Fibroblast of skin of scalp (primary cell): ENCODE results near the gene CDC45.
"Not testable (repeated sequence)": the region's sequence is repeated elsewhere in the genome, so short reads cannot be mapped to it uniquely, and the experiment has no call there.

Experiments used
- DNase-seq: peaks from one replicate; pipeline ENCODE4 v3.0.0-alpha.2; 2013

CDC45 gene

DNA sequence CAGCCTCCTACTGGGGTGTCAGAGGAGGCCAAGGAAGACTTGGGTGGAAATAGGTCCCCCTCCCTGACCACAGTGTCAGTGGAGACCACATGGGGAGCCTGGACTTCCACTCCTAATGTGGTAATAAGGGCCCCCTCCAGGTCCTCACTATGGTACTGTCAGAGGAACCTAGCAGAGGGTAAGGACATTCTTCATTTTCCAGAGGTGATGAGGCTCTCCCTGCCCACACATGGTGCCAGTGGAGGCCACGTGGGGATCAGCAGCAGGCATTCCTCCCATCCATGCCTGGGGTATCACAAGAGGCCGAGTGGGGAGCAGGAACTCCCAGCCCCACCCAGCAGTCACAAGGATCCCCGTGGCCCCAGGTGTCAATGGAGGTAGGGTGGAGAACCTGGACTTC lies 51.0 kb downstream of the CDC45 start:
- DNase-seq = no peak

DNA sequence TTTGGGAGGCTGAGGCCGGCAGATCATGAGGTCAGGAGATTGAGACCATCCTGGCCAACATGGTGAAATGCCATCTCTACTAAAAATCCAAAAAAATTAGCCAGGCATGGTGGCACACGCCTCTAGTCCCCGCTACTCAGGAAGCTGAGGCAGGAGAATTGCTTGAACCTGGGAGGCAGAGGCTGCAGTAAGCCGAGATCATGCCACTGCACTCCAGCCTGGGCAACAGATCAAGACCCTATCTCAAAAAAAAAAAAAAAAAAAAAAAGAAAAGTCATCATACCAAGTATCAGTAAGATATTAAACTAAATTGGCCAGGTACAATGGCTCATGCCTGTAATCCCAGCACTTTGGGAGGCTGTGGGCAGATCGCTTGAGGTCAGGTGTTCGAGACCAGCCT lies 51.6 kb downstream of the CDC45 start:
- not testable (repeated sequence) for DNase-seq

DNA sequence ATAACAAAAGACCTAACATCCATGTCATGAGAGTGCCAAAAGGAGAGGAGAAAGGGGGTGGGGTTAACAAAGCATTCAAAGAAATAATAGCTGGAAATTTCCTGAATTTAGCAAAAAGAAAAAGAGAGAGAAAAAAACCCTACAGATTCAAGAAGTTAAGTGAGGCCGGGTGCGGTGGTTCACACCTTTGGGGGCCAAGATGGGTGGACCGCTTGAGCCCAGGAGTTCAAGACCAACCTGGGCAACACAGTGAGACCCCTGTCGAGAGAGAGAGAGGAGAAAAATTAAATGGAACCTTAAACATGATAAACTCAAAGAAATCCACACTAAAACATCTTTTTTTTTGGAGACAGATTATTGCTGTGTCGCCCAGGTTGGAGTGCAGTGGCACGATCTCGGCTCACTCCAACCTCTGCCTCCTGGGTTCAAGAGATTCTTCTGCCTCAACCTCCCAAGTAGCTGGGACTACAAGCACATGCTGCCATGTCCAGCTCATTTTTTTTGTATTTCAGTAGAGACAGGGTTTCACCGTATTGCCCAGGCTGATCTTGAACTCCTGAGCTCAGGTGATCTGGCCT lies 53.4 kb downstream of the CDC45 start:
- DNase-seq = no peak

DNA sequence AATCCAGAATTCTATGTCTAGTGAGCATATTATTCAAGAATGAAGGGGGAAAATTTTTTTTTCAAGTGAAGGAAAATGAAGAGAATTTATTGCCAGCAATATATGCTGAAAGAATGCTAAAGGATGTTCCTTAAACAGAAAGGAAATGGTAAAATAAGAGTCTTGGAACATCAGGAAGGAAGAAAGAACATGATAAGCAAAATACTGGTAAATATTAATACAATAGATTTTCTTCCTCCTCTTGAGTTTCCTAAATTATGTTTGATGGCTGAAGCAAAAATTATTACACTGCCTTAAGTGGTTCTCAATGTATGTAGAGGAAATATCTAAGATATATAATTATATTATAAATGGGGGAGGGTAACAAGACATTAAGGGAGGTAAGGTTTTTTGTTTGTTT lies 54.1 kb downstream of the CDC45 start:
- DNase-seq = no peak

DNA sequence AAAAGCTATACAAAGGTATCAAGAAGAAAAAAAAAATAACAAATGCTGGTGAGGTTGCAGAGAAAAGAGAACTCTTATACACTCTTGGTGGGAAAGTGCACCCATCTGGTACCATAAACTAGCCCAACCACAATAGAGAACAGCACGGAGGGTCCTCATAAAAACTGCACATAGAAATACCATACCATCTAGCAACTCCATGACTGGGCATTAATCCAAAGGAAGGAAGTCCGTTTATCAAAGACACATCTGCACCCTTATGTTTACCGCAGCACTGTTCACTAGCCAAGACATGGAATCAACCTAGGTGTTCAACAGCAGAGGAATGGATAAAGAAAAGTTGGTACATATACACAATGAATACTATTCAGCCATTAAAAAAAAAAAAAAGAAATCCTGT lies 55.3 kb downstream of the CDC45 start:
- DNase-seq = no peak

DNA sequence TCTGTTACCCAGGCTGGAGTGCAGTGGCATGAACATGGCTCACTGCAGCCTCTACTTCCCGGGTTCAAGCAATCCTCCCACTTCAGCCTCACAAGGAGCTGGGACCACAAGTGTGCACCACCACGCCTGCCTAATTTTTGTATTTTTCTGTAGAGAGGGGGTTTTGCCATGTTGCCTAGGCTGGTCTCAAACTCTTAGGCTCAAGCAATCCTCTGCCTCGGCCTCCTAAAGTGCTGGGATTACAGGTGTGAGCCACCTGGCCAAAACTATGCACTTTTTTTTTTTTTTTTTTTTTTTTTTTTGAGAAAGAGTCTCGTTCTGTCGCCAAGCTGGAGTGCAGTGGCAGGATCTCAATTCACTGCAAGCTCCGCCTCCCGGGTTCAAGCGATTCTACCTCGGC lies 56.8 kb downstream of the CDC45 start:
- DNase-seq = no peak

DNA sequence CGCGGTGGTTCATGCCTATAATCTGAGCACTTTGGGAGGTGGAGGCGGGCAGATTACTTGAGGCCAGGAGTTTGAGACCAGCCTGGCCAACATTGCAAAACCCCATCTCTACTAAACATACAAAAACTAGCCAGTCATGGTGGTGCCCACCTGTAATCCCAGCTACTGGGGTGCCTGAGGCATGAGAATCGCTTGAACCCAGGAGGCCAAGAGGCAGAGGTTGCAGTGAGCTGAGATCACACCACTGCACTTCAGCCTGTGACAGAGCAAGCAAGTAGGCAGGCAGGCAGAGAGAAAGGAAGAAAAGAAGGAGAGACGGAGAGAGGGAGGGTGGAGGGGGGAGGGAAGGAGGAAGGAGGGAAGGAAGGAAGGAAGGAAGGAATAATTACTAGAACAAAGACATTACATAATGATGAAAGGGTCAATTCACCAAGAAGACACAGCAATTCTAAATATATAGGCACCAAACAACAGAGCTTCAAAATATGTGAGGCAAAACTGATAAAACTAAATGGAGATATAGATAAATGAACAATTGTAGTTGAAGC lies 58.3 kb downstream of the CDC45 start:
- no peak for DNase-seq

DNA sequence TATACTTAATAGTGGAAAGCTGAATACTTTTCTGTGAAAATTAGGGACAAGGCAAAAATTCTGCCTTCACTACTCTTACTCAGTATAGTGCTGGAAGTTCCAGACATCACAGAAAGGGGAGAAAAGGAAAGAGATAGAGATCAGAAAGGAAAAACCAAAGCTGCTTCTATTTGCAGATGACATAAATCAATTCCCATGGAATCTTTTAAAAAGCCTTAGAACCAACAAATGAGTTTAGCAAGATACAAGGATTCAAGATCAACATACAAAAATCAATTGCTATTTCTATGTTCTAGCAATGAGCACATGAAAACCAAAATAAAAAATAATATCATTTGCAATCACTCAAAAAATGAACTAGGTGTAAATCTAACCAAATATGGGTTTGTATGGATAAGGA lies 60.7 kb downstream of the CDC45 start:
- no peak for DNase-seq

DNA sequence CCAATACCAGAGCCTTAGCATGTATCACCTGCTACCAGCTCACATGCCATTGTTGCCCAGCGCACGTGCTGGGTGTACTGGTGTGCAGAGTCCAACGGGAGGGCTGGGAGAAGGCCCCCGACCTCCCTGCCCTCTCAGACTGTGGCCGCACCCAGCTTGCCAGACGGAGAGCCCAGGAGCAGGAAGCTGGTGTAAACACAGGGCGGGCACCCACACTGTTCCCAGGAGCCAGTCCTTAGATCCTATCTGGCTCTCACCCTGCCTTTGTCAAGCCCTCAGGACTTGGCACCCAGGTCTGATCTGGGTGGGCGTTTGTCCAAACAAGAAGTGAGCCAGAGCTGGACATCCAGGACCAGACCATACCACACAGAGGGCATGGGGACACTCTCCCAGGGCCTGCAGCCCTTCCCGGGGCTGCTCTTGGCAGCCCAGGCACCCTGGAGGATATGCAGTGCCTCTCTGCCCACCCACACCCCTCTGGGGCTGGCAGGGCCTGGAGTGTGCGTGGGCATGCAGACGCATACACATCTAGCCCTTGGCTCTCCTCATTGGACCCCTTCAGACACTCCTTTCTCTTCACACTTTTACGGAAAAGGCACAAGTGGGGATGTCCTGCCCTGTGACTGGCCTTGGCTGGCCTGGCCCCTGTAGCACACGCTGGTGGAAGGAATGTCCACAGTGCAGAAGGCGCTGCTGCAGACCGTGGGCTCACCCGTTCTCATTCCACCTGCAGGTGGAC lies 64.4 kb downstream of the CDC45 start:
- no peak for DNase-seq

DNA sequence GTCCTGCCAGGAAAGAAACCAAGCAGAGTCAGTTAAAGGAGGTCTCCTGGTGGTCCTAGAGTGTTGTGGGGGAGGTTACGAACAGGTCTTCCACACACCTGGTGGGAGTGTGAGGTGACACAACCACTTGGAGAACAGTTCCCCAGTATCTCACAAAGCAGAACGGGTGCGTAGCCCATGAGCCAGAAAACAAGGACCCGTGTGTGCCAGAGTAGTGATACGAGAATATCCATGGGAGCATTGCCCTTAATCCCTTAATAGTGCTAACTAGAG lies 66.2 kb downstream of the CDC45 start:
- no peak for DNase-seq

DNA sequence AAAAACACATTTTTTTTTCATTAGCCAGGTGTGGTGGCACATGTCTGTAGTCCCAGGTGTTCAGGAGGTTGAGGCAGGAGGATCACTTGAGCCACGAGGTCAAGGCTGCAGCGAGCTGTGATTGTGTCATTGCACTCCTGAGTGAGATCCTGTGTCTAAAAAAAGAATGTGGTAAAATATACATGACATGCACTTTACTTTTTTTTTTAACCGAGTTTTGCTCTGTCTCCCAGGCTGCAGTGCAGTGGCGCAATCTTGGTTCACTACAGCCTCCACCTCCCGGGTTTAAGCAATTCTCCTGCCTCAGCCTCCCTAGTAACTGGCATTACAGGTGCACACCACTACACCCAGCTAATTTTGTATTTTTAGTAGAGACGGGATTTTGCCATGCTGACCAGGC lies 67.0 kb downstream of the CDC45 start:
- DNase-seq = no peak

DNA sequence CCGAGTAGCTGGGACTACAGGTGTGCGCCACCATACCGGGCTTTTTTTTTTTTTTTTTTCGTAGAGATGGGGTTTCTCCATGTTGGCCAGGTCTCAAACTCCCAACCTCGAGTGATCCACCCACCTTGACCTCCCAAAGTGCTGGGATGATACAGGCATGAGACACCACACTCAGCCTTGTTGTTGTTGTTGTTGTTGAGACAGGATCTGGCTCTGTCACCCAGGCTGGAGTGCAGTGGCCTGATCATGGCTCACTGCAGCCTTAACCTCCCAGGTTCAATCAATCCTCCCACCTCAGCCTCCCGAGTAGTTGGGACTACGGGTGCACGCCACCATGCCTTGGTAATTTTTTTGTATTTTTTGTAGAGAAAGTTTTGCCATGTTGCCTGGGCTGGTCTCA lies 67.9 kb downstream of the CDC45 start:
- DNase-seq = no peak

DNA sequence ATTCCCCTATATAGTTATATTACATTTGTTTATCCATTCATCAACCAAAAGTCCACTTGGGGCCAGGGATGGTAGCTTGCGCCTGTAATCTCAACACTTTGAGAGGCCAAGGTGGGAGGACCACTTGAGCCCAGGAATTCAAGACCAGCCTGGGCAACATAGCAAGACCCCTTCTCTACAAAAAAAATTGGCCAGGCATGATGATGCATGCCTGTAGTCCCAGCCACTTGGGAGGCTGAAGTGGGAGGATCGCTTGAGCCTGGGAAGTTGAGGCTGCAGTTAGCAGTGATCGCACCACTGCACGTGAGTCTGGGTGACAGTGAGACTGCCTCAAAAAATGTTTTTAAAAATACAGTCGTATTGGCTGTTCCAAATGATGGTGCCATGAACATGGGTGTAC lies 68.7 kb downstream of the CDC45 start:
- not testable (repeated sequence) for DNase-seq

DNA sequence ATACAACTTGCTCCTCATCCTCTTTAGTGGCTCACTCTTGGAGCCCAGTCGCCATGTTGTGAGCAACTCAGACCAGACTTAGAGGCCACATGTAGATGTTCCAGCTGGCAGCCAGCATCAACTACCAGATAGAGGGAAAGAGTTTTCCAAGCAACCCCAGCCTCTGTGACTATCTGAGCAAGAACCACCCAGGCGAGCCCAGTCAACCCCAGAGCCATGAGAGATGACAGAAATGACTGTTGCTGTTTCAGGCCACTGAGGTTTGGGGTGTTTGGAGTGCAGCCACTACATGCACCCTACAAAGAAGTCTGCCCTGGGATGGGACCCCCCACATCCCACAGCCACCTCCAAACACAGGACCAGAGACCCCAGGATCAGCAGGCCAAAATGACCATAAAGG lies 69.2 kb downstream of the CDC45 start:
- DNase-seq = no peak

DNA sequence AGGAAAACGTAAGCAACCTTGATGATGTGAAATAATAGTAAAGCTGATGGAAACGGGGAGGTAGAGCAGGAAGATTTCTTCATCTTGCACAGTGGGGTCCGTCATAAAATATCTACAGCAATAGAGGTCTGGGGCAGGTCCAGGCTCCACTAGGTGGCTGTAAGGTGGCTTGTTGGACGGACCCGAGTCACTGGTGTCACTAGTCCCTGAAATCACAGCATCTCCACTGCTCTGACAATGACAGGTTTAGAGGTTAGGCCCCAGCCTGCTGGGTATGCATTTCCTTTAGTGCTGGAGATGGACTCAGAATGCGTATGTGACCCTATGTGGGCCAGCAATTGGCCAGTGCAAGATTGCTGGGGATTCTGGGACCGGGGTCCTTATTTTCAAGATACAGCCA lies 69.7 kb downstream of the CDC45 start:
- no peak for DNase-seq

DNA sequence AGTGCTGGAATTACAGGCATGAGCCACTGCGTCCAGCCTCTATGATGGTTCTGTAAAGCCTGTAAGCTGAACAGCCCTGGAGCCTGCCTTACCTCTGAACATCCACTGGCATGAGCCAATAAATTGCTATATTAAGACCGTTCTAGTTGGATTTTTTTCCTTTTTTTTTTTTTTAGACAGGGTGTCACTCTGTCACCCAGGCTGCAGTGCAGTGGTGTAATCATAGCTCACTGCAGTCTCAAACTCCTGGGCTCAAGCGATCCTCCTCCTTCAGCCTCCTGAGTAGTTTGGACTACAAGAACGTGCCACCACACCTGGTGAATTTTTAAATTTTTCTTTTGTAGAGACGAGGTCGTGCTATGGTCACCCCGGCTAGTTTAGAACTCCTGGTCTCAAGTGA lies 70.7 kb downstream of the CDC45 start:
- no peak for DNase-seq

DNA sequence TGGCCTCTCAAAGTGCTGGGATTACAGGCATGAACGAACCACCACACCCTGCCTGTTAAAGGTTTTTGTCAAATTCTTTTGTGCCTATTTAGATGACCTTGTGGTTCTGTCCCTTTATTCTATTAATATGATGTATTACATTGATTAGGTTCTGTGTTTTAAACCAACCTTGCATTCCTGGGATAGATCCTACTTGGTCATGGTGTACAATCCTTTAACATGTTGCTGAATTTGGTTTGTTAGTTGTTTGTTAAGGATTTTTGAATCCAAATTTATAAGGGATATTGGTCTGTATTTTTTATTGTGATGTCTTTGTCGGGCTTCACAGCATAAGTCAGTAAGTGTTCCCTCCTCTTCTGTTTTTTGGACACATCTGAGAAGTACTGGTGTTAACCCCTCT lies 73.5 kb downstream of the CDC45 start:
- DNase-seq = no peak

DNA sequence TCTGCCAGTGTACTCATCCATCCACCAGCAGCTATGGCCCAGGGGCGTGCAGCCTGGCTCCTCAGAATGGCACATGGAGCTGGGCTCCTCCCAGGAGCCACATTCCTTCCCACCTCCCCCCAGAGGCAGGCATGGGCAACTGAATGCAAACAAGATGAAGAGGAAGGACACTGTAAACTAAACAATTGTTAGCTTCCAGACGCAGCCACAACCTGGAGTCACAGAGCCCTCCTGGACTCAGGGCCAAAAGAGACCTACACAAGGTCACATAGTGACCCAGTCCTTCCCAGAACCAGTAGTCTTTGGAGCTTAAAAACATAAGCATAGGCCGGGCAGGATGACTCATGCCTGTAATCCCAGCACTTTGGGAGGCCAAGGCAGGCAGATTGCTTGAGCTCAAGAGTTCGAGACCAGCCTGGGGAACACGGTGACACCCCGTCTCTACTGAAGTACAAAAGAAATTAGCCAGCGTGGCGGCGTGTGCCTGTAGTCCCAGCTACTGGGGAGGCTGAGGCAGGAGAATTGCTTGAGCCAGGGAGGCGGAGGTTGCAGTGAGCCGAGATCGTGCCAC lies 75.2 kb downstream of the CDC45 start:
- DNase-seq = peak; percentile 34

DNA sequence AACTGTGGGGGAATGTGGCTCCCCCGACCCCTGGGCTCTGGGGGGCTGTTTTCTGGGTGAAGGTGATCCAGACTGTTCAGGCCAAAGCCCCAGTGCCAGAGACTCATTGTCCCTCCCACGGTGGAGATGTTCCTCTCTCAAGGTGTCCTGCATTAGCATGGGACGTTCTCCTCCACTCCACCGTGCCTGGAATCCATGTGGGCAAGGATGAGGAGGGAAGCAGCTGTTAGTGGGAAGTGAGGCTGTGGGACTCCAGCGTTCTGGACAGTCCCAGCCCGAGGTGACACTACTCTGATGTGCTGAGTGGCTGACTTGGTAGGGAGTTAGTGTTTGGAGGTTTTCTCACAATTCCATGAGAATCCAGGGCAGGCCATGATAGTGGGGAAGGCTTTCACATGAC lies 75.9 kb downstream of the CDC45 start:
- no peak for DNase-seq

DNA sequence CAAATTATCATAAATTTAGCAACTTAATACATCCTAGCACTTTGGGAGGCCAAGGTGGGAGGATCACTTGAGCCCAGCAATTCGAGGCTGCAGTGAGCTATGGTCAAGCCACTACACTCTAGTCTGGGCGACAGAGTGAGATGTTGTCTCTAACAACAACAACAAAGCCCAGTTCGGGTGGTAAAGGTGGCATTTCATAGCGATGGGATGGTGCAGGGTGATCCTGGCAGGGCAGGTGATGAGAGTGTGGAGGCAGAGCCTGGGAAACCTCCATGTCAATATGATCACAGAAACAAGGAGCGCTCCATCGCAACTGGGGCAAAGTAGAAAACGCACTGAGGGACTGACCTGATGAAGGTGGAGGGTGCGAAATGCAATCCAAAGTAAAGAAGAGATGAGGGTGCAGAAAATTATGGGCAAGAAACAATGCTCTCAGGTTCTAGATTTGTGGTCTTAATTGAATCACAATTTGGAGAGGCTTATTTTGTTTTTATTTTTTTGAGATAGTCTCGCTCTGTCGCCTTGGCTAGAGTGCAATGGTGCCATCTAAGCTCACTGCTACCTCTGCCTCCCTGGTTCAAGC lies 77.3 kb downstream of the CDC45 start:
- no peak for DNase-seq

DNA sequence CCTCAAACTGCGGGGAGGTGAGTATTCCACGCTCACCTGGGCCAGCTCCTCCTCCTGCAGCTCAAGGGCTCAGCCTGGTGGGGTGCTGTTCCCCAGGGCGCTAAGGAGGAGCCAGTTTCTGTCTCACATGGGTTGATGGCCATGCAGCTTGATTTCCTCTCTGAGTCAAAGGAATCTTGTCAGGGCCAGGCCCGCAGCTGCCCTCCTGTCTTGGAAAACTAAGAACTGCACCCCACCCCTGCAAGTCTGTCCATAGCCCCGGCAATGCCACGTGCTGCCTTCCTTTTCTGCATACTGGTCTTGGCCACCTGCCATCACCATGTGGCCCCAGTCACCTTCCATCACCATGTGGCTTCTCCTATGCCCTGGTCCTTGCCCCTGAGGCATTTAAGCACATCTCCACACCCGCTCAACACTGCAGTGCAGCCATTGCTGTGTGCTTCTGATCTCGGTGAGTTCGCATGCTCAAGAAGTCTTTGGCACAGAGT lies 79.6 kb downstream of the CDC45 start:
- DNase-seq = no peak

DNA sequence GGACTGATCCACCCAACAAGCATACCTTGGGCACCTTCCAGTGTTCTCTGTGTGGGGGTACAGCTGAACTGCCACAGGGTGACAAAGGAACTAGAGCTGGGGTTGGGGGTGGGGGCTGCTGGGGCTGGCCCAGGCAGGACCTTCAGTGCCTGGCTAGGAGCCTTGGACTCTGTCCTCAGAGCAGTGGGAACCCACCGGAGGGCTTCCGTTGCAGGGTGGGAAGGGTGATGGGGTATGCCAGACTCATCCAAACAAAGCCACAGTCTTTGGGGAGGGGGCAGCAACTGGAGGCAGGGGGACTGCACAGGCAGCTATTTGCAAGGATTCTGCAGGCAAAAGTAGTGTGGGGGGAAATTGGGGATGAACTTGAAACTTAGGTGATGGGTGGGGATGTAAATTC lies 80.2 kb downstream of the CDC45 start:
- DNase-seq = no peak

DNA sequence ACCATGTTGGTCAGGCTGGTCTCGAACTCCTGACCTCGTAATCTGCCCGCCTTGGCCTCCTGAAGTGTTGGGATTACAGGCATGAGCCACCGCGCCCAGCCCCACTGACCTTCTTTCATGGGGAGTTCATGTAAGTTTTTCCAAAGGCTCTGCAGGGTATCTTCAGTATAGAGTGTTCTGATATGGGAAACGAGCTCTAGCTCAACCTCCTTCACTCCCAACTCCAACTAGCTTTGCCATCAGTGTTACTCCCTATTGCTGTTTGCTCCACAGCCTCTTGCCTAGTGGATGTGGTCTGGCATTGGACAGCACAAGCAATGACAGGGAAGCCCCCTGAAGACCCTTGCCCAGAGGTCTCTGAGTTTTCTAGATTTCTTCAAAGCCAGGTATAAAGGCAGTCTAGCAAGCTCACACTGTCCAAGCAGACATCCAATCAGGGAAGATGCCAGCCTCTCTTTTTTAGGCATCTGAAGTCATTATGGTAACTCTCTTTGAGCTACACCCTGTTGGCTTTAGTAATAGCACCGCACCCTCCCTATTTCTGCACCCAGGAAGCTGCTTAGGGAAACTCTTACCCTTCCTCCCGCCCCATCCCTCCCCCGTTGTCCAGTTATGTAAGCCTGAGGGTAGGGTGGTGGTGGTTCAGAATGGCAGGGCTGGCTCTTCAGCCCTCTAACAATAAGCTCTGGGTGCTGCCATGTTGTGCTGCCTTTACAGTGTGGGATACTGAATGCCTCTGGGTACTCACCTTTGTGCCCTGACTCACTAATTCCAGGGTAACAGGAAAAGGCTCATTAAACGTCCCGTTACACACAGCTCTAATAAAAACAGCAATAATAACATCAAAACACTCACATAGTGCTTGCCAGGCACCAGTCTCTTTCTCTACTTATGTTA lies 85.9 kb downstream of the CDC45 start:
- DNase-seq = no peak
